ENCODE data around the gene GATA3. TPM values are rescaled to one million over a fixed set of nuclear protein-coding genes. Genes with fewer than 3 reads are reported as not detected.

Gene GATA3
- total and polyA plus RNA-seq, 9 of the 15 experiments (the other 6 are each of a cell fraction or from before 2014, with no cell fraction given), result 0.01 to 0.24 (median 0.09) TPM; not detected in 6

DNA sequence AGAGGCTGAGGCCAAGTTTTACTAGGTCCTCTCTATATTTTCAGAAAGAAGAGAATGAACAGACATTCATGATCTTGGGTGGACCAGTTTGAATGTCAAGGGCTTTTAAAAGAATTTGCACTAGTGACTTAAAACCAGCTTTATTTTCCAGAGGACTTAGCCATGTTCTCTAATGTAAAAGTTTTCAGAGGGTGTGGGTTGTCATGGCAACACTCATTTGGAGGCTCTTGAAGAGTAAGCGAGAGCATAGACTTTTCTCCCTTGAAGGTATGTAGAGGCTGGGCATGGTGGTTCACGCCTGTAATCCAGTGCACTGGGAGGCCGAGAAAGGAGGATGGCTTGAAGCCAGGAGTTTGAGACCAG lies 61.1 kb downstream of the GATA3 start:
- H4K20me1 ChIP-seq (replicated peaks; ENCODE audit: control insufficient read depth, insufficient read depth, low read length), result no peaks in the 10 kb centered on the region
- no peaks in the 10 kb centered on the region for H3K4me1 ChIP-seq (replicated peaks in 1 of 2; ENCODE audit: control insufficient read depth in 2 of 2, insufficient read depth in 2 of 2, low read length in 2 of 2)
- TF ChIP-seq FOXK1 (CRISPR knock-in tag; IDR thresholded peaks at IDR 0.05; ENCODE audit: borderline replicate concordance) (no peak), ZNF444 (CRISPR knock-in tag; IDR thresholded peaks at IDR 0.05) (no peak), RFX1 (IDR thresholded peaks at IDR 0.05) (peak; percentile 73), MAFG (tag; conservative IDR thresholded peaks at IDR 0.05) (no peak), ZNF766 (CRISPR knock-in tag; conservative IDR thresholded peaks at IDR 0.05) (no peak), ARID3B (CRISPR knock-in tag; IDR thresholded peaks at IDR 0.05; ENCODE audit: borderline replicate concordance) (no peak)
- H3K36me3 ChIP-seq (ENCODE audit: control insufficient read depth, insufficient read depth, low read length), result no peaks in the 10 kb centered on the region
- ChIA-PET POLR2A (interaction anchor here (0.8 kb wide), 1 partner anchor 20 kb away, joined by 3 read pairs; no protein-coding TSS in a partner anchor), CTCF (ENCODE audit: low intra/inter-chr PET ratio) (no interaction called here)
- no peak overlapping the region for H2AFZ ChIP-seq (ENCODE audit: low read depth, low read length)
- H3K9me3 ChIP-seq (replicated peaks; ENCODE audit: control insufficient read depth, insufficient read depth, low read depth, low read length), result no peaks in the 10 kb centered on the region
- H3K4me2 ChIP-seq (ENCODE audit: insufficient read depth, low read length), result no peak overlapping the region
- in situ Hi-C loops (cut with MboI), result no loop called here
- H3K9ac ChIP-seq (ENCODE audit: insufficient read depth in 1 of 2, low read depth in 2 of 2, low read length in 2 of 2), result no peak overlapping the region
- H3K79me2 ChIP-seq (ENCODE audit: control insufficient read depth, insufficient read depth, low read length), result no peaks in the 10 kb centered on the region
- WGBS (ENCODE audit: insufficient coverage, low coverage, missing lambda C conversion rate), result 0% methylated on average over 3 of the region's 3 CpGs
- DNase-seq (ENCODE audit: extremely low read depth in 1 of 4, low spot score in 3 of 4) (no peak), ATAC-seq (no peak), FAIRE-seq (no peak)
- intact Hi-C loops (cut with micrococcal nuclease), result no loop called here
- no TSS peak for BruUV-seq (replicated peaks)
- H3K9me1 ChIP-seq (ENCODE audit: control insufficient read depth, insufficient read depth, low read length), result no peaks in the 10 kb centered on the region
- H3K4me3 ChIP-seq, result no peak overlapping the region
- peaks cover 0 to 6% of the 10 kb centered on the region in 2 experiments; a peak in 3 of 5 replicates for H3K27me3 ChIP-seq (ENCODE audit: control insufficient read depth in 2 of 2, insufficient read depth in 2 of 2, low read length in 2 of 2)
- no peak overlapping the region for H3K27ac ChIP-seq (ENCODE audit: extremely low read depth, low read depth, low read length)
